OCI-LY1 (cell line): ENCODE measurements around the gene MRTO4.

ENCODE experiments used
- H2AFZ ChIP-seq: fragments of 200-600 bp; sonication (generic), shearing (Covaris generic); 2 replicates; pipeline ENCODE4 v1.6.0; 2014; ENCODE audit warnings: antibody characterized with exemption, mild to moderate bottlenecking, low read length
- H3F3A ChIP-seq: fragments of 200-600 bp; sonication (generic), shearing (Covaris generic); 2 replicates; pipeline ENCODE4 v1.6.0; 2014; ENCODE audit warnings: mild to moderate bottlenecking, antibody characterized with exemption, low read length, moderate library complexity; ENCODE audit not compliant: insufficient read depth
- H3K27ac ChIP-seq: fragments of 200-600 bp; sonication (generic); 2 replicates; pipeline ENCODE4 v1.5.1; 2014; ENCODE audit warnings: low read length, mixed run types, mild to moderate bottlenecking, low read depth; ENCODE audit not compliant: poor library complexity, severe bottlenecking
- H3K27me3 ChIP-seq: fragments of 200-600 bp; sonication (generic); 2 replicates; pipeline ENCODE4 v1.6.0; 2014; ENCODE audit warnings: antibody characterized with exemption, mild to moderate bottlenecking, low read length, moderate library complexity; ENCODE audit not compliant: insufficient read depth
- H3K36me3 ChIP-seq: fragments of 200-600 bp; sonication (generic); 2 replicates; pipeline ENCODE4 v1.6.1; 2014; ENCODE audit warnings: mild to moderate bottlenecking, antibody characterized with exemption, low read length, moderate library complexity, mixed read lengths; ENCODE audit not compliant: insufficient read depth
- H3K4me1 ChIP-seq: fragments of 200-600 bp; sonication (generic); 2 replicates; pipeline ENCODE4 v1.5.1; 2014; ENCODE audit warnings: mild to moderate bottlenecking, low read length, moderate library complexity; ENCODE audit not compliant: insufficient read depth, severe bottlenecking
- H3K4me2 ChIP-seq: fragments of 200-600 bp; sonication (generic), shearing (Covaris generic); 2 replicates; pipeline ENCODE4 v1.6.1; 2014; ENCODE audit warnings: low read length
- H3K4me3 ChIP-seq: fragments of 200-600 bp; sonication (generic); 2 replicates; pipeline ENCODE4 v1.5.1; 2014; ENCODE audit warnings: low read length, low read depth, mild to moderate bottlenecking, mixed read lengths; ENCODE audit not compliant: poor library complexity, severe bottlenecking
- H3K79me2 ChIP-seq: fragments of 200-600 bp; shearing (Covaris generic); 2 replicates; pipeline ENCODE4 v1.6.1; 2016; ENCODE audit warnings: mixed run types, low read length, mixed read lengths; ENCODE audit not compliant: insufficient read depth
- H3K9ac ChIP-seq: fragments of 200-600 bp; sonication (generic), shearing (Covaris generic); 2 replicates; pipeline ENCODE4 v1.6.1; 2014; ENCODE audit warnings: mild to moderate bottlenecking, low read length, mixed read lengths
- H3K9me2 ChIP-seq: fragments of 200-600 bp; sonication (generic), shearing (Covaris generic); 2 replicates; pipeline ENCODE4 v1.6.1; 2014; ENCODE audit warnings: low read depth, mild to moderate bottlenecking, low read length, mixed read lengths
- H3K9me3 ChIP-seq: fragments of 200-600 bp; shearing (Covaris generic); 2 replicates; pipeline ENCODE4 v1.6.1; 2014; ENCODE audit warnings: low read length, mixed read lengths
- H4K20me1 ChIP-seq: fragments of 200-600 bp; sonication (generic), shearing (Covaris generic); 2 replicates; pipeline ENCODE4 v1.6.0; 2016; ENCODE audit warnings: mild to moderate bottlenecking, low read length; ENCODE audit not compliant: insufficient read depth
- CTCF ChIP-seq: fragments of 200-600 bp; sonication (generic), shearing (Covaris generic); IDR thresholded peaks from 2 replicates; pipeline ENCODE4 v1.5.1; 2017; ENCODE audit warnings: mild to moderate bottlenecking, antibody characterized with exemption, low read length, moderate library complexity, mixed read lengths
- EZH2 ChIP-seq: fragments of 200-600 bp; sonication (generic), shearing (Covaris generic); IDR thresholded peaks from 2 replicates; pipeline ENCODE4 v1.8.0; 2017; ENCODE audit warnings: borderline replicate concordance, mixed run types, mild to moderate bottlenecking, antibody characterized with exemption, low read length, moderate library complexity, mixed read lengths

Gene MRTO4

GRCh38 chr1:19234224-19234623, 17.4 kb upstream of the MRTO4 start:
- no peak overlapping the region for H2AFZ ChIP-seq
- H3K36me3 ChIP-seq: peaks cover 91% of the 10 kb centered on the region
- no peaks in the 10 kb centered on the region for H3K4me1 ChIP-seq
- H3K27ac ChIP-seq: no peak overlapping the region
- H3K9me3 ChIP-seq: no peaks in the 10 kb centered on the region
- H3K79me2 ChIP-seq: no peaks in the 10 kb centered on the region
- no peak overlapping the region for H3K4me2 ChIP-seq
- no peaks in the 10 kb centered on the region for H4K20me1 ChIP-seq
- TF ChIP-seq EZH2 (no peak), CTCF (no peak)
- no peak overlapping the region for H3K9ac ChIP-seq
- H3K27me3 ChIP-seq: no peaks in the 10 kb centered on the region
- H3K9me2 ChIP-seq: no peaks in the 10 kb centered on the region
- no peaks in the 10 kb centered on the region for H3F3A ChIP-seq
- no peak overlapping the region for H3K4me3 ChIP-seq

- no peaks in the 10 kb centered on the region for H3K4me1 ChIP-seq
- H3K36me3 ChIP-seq: peaks cover 90% of the 10 kb centered on the region
- H3F3A ChIP-seq: no peaks in the 10 kb centered on the region
- H3K9me3 ChIP-seq: no peaks in the 10 kb centered on the region
- no peak overlapping the region for H3K4me3 ChIP-seq
- H3K27me3 ChIP-seq: no peaks in the 10 kb centered on the region
- H3K9me2 ChIP-seq: no peaks in the 10 kb centered on the region
- no peak overlapping the region for H3K27ac ChIP-seq
- no peak overlapping the region for H2AFZ ChIP-seq
- H3K9ac ChIP-seq: no peak overlapping the region
- no peak for TF ChIP-seq EZH2
- no peaks in the 10 kb centered on the region for H4K20me1 ChIP-seq
- H3K79me2 ChIP-seq: no peaks in the 10 kb centered on the region
- H3K4me2 ChIP-seq: no peak overlapping the region
These were observed 11.7 kb upstream of the MRTO4 start for GRCh38 chr1:19239876-19240275.

GRCh38 chr1:19240673-19241538, 10.7 kb upstream of the MRTO4 start:
- H3K4me1 ChIP-seq: no peaks in the 10 kb centered on the region
- H3K9me3 ChIP-seq: no peaks in the 10 kb centered on the region
- no peak overlapping the region for H3K4me2 ChIP-seq
- no peaks in the 10 kb centered on the region for H3K9me2 ChIP-seq
- no peaks in the 10 kb centered on the region for H3F3A ChIP-seq
- TF ChIP-seq EZH2: no peak
- peak; percentile 85 for TF ChIP-seq CTCF
- no peak overlapping the region for H3K4me3 ChIP-seq
- H3K27ac ChIP-seq: no peak overlapping the region
- H3K9ac ChIP-seq: no peak overlapping the region
- H3K27me3 ChIP-seq: no peaks in the 10 kb centered on the region
- no peaks in the 10 kb centered on the region for H3K79me2 ChIP-seq
- peaks cover 86% of the 10 kb centered on the region for H3K36me3 ChIP-seq
- H4K20me1 ChIP-seq: no peaks in the 10 kb centered on the region
- no peak overlapping the region for H2AFZ ChIP-seq
